ENCODE results near the gene SET.
A peak's percentile ranks its signal among the peaks of the same experiment; 100 is the strongest.
"Not testable (repeated sequence)": the region's sequence is repeated elsewhere in the genome, so short reads cannot be mapped to it uniquely, and the experiment has no call there.

Gene SET

GRCh38 chr9:128687453-128687852 lies 1.6 kb upstream of the SET start:
- DNase-seq (ENCODE audit: low read depth) = no peak
- H3K4me3 ChIP-seq (ENCODE audit: low read length) = no peak overlapping the region
- TF ChIP-seq CTCF (conservative IDR thresholded peaks at IDR 0.05; ENCODE audit: low read depth, low read length) = no peak

- no peak for DNase-seq (ENCODE audit: low read depth)
- H3K4me3 ChIP-seq (ENCODE audit: low read length) = peak overlapping the region; percentile 55
- no peak for TF ChIP-seq CTCF (conservative IDR thresholded peaks at IDR 0.05; ENCODE audit: low read depth, low read length)
These were observed 312 bp downstream of the SET start for GRCh38 chr9:128689293-128689774.

GRCh38 chr9:128689820-128690683 lies 1.0 kb downstream of the SET start:
- no peak for TF ChIP-seq CTCF (conservative IDR thresholded peaks at IDR 0.05; ENCODE audit: low read depth, low read length)
- no peak for DNase-seq (ENCODE audit: low read depth)
- H3K4me3 ChIP-seq (ENCODE audit: low read length) = peak overlapping the region; percentile 98

- peak overlapping the region; percentile 98 for H3K4me3 ChIP-seq (ENCODE audit: low read length)
- no peak for DNase-seq (ENCODE audit: low read depth)
- no peak for TF ChIP-seq CTCF (conservative IDR thresholded peaks at IDR 0.05; ENCODE audit: low read depth, low read length)
These were observed 1.6 kb downstream of the SET start for GRCh38 chr9:128690684-128691034.

- DNase-seq (ENCODE audit: low read depth); H3K4me3 ChIP-seq (ENCODE audit: low read length): not testable (repeated sequence)
These were observed 4.7 kb downstream of the SET start for GRCh38 chr9:128693738-128694137.

- no peak overlapping the region for H3K4me3 ChIP-seq (ENCODE audit: low read length)
- no peak for DNase-seq (ENCODE audit: low read depth)
- TF ChIP-seq CTCF (conservative IDR thresholded peaks at IDR 0.05; ENCODE audit: low read depth, low read length) = no peak
These were observed 5.3 kb downstream of the SET start for GRCh38 chr9:128694344-128694743.

GRCh38 chr9:128696923-128697707 lies 8.1 kb downstream of the SET start:
- DNase-seq (ENCODE audit: low read depth) = no peak
- no peak for TF ChIP-seq CTCF (conservative IDR thresholded peaks at IDR 0.05; ENCODE audit: low read depth, low read length)
- H3K4me3 ChIP-seq (ENCODE audit: low read length) = no peak overlapping the region

GRCh38 chr9:128699096-128699795 lies 10.2 kb downstream of the SET start:
- not testable (repeated sequence) for DNase-seq (ENCODE audit: low read depth); H3K4me3 ChIP-seq (ENCODE audit: low read length)
